Esophagus squamous epithelium (tissue), 5 donors: ENCODE results near the gene TNIP1. TPM values are rescaled to one million over a fixed set of nuclear protein-coding genes. Genes with fewer than 3 reads are reported as not detected.

Source experiments
- DNase-seq: peaks from one replicate; lab custom pipeline; 2025; lab: John Stamatoyannopoulos, UW
- H3K27ac ChIP-seq, 4 donors: fragments of 200-600 bp; sonication (generic); one replicate each; pipeline ENCODE4 v1.5.1; 2016 to 2019; ENCODE audit warnings: mild to moderate bottlenecking in 1 of 4
- H3K27me3 ChIP-seq, 4 donors: fragments of 200-600 bp; sonication (generic); 1 replicate in 3 of 4; 2 replicates in 1 of 4; pipeline versions ENCODE4 v1.5.1 to v1.6.0; 2017 to 2021; ENCODE audit warnings: antibody characterized with exemption in 1 of 4
- H3K36me3 ChIP-seq, 3 donors: fragments of 200-600 bp; sonication (generic); one replicate each; pipeline ENCODE4 v1.5.1; 2016 to 2019
- H3K4me1 ChIP-seq, 3 donors: fragments of 200-600 bp; sonication (generic); one replicate each; pipeline ENCODE4 v1.5.1; 2017 to 2019
- H3K4me3 ChIP-seq, 4 donors: fragments of 200-600 bp; sonication (generic); 1 replicate in 3 of 4; 2 replicates in 1 of 4; pipeline ENCODE4 v1.5.1; 2016 to 2019; ENCODE audit warnings: mild to moderate bottlenecking in 2 of 4, moderate library complexity in 1 of 4
- H3K9me3 ChIP-seq, 3 donors: fragments of 200-600 bp; sonication (generic); one replicate each; pipeline ENCODE4 v1.5.1; 2016 to 2019
- POLR2A ChIP-seq, 4 donors: fragments of 450-650 bp; IDR thresholded peaks; one replicate each; pipeline ENCODE4 v1.6.1; 2017; ENCODE audit warnings: antibody characterized with exemption in 4 of 4, mild to moderate bottlenecking in 4 of 4, moderate library complexity in 3 of 4
- WGBS, 2 donors: methylation state at CpG; one replicate each; pipeline ENCODE4 v1.1.5; 2018; 5-methylcytosine and 5-hydroxymethylcytosine counted together
- intact Hi-C: fragments of 100-400 bp; cut with DNase I; formaldehyde crosslinking; loops from one replicate; pipeline ENCODE4 v1.15.0; 2022
- total RNA-seq, 4 donors: library from RNA; depleted of rRNA; stranded (reverse); fragments of >200 nt; gene quantifications; one replicate each; pipeline ENCODE4 v1.1.0, GENCODE V29; 2016
- TF ChIP-seq, protein P1 (sequence below), 6 experiments: fragments of 450-650 bp in 4 of 6; fragments of 200-600 bp in 2 of 6; sonication (generic) in 2 of 6; IDR thresholded peaks; one replicate each; pipeline ENCODE4 v1.5.1; 2016 to 2019; ENCODE audit warnings: antibody characterized with exemption in 6 of 6, mild to moderate bottlenecking in 4 of 6, moderate library complexity in 4 of 6
- donor health status: DM: yes; HTN: yes; CAD: no.

The TNIP1 gene
- total RNA-seq, 4 donors from 2014 or later, result 55.5 to 109 (median 95.4) TPM

DNA sequence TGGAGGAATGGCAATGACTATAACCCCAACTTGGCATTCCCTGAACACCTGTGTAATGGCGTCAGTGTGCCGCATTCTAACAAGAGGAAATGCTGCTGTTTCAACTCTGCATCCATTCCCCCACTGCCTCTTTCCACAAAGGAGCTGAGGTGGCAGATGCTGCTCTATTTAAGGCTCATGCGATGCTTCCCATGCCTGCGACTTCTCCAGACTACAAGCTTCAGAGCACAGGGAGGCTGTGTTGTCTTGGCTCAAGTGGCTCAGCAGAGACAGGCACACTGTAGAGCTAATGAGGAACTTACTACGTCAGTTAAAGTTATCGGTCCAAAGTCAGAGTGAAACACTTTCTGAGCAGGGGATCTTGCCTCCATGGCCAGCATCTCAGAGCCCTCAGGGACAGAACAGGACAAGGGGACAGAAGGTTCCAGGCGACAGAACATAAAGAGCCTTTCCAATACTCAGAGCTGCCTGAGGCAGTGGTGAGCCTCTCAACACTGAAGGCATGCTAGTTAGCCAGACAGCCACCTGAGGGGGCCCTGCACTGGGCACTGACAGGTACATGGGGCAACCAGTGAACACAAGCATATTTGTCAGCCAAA, 21.8 kb downstream of the TNIP1 start:
- H3K4me3 ChIP-seq, result no peak overlapping the region
- intact Hi-C loops, result no loop called here
- DNase-seq, result no peak
- TF ChIP-seq, protein P1, sequence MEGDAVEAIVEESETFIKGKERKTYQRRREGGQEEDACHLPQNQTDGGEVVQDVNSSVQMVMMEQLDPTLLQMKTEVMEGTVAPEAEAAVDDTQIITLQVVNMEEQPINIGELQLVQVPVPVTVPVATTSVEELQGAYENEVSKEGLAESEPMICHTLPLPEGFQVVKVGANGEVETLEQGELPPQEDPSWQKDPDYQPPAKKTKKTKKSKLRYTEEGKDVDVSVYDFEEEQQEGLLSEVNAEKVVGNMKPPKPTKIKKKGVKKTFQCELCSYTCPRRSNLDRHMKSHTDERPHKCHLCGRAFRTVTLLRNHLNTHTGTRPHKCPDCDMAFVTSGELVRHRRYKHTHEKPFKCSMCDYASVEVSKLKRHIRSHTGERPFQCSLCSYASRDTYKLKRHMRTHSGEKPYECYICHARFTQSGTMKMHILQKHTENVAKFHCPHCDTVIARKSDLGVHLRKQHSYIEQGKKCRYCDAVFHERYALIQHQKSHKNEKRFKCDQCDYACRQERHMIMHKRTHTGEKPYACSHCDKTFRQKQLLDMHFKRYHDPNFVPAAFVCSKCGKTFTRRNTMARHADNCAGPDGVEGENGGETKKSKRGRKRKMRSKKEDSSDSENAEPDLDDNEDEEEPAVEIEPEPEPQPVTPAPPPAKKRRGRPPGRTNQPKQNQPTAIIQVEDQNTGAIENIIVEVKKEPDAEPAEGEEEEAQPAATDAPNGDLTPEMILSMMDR (IDR thresholded peaks at IDR 0.05), result no peak
- no peak for TF ChIP-seq POLR2A (IDR thresholded peaks at IDR 0.05)
- no peaks in the 10 kb centered on the region for H3K27me3 ChIP-seq
- WGBS, 2 donors, result 57 to 80% methylated on average over 3 to 5 of the region's 7 CpGs
- H3K27ac ChIP-seq, result peak overlapping the region in 2 of 4 donors; percentile 17 to 49
- H3K36me3 ChIP-seq, result peaks cover 0 to 100% (median 32%) of the 10 kb centered on the region in 3 donors
- H3K4me1 ChIP-seq, result peaks cover 15 to 39% (median 26%) of the 10 kb centered on the region in 3 donors
- H3K9me3 ChIP-seq, result no peaks in the 10 kb centered on the region

DNA sequence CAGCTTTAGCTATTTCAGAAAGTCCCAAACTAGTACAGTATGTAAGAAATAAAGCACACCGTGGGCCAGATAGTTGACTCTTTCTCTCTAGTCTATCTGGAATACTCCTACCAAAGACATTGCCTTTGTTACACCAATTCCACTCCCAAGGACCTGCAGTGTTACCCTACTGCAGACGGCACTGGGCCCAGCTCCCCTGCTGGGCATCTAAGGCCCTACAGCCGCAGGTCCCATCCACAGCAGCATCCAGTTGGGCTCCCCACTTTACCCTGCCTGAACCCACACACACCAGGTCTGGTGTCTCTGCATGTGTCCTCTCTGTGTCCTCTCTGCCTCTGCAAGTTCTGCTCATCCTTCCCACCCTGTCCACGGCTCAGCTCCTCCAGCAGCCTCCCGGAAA, 22.5 kb downstream of the TNIP1 start:
- no peaks in the 10 kb centered on the region for H3K9me3 ChIP-seq
- no peak for DNase-seq
- intact Hi-C loops, result no loop called here
- H3K36me3 ChIP-seq, result peaks cover 3 to 100% (median 32%) of the 10 kb centered on the region in 3 donors
- TF ChIP-seq, protein P1 (IDR thresholded peaks at IDR 0.05), result peak in 1 of 6 experiments; percentile 15
- TF ChIP-seq POLR2A (IDR thresholded peaks at IDR 0.05), result no peak
- 83 to 88% methylated on average over 1 to 2 of the region's 5 CpGs for WGBS, 2 donors
- no peaks in the 10 kb centered on the region for H3K27me3 ChIP-seq
- H3K4me1 ChIP-seq, result peaks cover 9 to 32% (median 19%) of the 10 kb centered on the region in 3 donors
- H3K27ac ChIP-seq, result peak overlapping the region in 1 of 4 donors; percentile 17
- H3K4me3 ChIP-seq, result no peak overlapping the region

DNA sequence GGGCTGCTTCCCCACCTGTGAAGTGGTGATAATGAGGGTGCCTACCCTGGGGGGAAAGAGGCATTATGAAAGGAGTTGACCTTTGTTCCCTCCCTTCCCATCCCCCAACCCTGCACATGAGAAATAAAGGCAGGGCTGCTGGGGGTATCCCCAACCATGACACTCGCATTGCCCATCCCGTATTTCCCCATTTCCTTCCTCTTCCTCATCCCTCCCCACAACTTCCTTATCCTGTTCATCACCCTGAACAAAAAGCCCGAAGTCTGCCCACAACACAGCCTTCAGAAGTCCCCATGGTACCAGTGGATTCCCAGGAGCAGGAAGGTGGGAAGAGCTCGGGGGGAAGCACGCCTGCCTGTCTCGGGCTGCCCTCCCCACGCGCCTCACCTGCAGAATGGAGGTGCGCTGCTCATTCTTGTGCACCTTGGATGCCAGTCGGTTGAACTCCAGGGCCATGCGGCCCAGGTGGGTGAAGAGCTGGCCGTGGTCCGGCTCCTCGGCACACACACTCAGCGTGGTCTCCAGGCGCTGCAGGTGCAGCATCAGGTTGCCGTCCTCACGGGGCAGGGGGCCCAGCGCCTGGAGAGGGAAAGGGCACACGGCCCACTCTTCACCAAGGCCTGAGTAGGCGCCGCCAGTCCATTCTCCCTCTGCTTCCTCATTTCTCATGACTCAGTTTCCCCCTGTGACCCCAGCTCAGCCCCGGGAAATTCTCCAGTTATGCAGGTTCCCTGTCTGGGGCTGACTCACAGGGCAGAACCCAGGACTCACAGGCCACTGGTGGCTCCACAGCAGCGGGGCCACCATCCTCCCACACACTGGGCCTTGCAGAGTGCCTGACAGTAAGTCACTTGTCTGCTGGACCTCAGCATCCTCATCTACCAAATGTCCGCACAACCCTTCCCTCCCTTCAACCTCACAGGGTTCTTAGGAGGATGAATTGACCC, 24.2 kb downstream of the TNIP1 start:
- no peaks in the 10 kb centered on the region for H3K9me3 ChIP-seq
- H3K27ac ChIP-seq, result no peak overlapping the region
- H3K4me1 ChIP-seq, result peaks cover 0 to 27% (median 15%) of the 10 kb centered on the region in 3 donors

DNA sequence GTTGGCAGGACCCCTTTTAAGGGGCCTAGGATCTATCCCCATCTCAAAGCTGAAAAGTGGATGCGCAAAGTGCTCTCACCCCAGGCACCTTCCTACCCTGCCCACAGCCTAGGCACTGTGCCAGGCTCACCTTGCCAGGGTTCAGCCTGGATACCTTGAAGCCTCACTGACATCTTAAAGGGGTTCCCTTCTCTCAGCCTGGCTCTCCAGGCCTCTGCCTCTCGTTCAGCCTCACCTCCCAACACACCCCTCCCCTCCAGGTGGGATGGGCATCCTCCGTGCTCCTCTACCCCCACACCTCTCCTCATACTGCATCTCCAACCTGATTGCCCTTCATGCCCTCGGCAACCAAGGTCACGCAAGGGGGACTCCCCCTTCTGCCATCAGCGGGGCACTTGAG, 25.5 kb downstream of the TNIP1 start:
- Histone ChIP-seq H3K36me3 (peaks cover 9 to 99% (median 24%) of the 10 kb centered on the region in 3 donors), H3K4me3 (no peak overlapping the region), H3K4me1 (peaks cover 0 to 17% (median 11%) of the 10 kb centered on the region in 3 donors), H3K27ac (no peak overlapping the region), H3K27me3 (no peaks in the 10 kb centered on the region), H3K9me3 (no peaks in the 10 kb centered on the region)
- TF ChIP-seq, protein P1 (IDR thresholded peaks at IDR 0.05), result no peak
- no peak for TF ChIP-seq POLR2A (IDR thresholded peaks at IDR 0.05)
- 94 to 98% methylated on average over 4 to 5 of the region's 6 CpGs for WGBS, 2 donors
- DNase-seq, result no peak
- intact Hi-C loops, result no loop called here

More for the DNA sequence above, 24.2 kb downstream of the TNIP1 start:
- WGBS, 2 donors, result 82 to 93% methylated on average over 6 to 13 of the region's 25 CpGs
- H3K27me3 ChIP-seq, result no peaks in the 10 kb centered on the region
- H3K4me3 ChIP-seq, result no peak overlapping the region
- intact Hi-C loops, result no loop called here
- TF ChIP-seq POLR2A (IDR thresholded peaks at IDR 0.05), result no peak
- TF ChIP-seq, protein P1 (IDR thresholded peaks at IDR 0.05), result no peak
- no peak for DNase-seq
- peaks cover 4 to 99% (median 23%) of the 10 kb centered on the region in 3 donors for H3K36me3 ChIP-seq
